Urinary bladder (tissue), 4 donors: Measurements from ENCODE around the gene CHTF18. TPM values are rescaled to one million over a fixed set of nuclear protein-coding genes. Genes with fewer than 3 reads are reported as not detected.

Experiments
- DNase-seq: peaks from one replicate; pipeline ENCODE4 v3.0.0-alpha.2; 2015; ENCODE audit errors: extremely low spot score
- H3K27ac ChIP-seq: one replicate; pipeline ENCODE4 v1.5.1; 2013; ENCODE audit warnings: low read depth, mild to moderate bottlenecking, moderate library complexity
- H3K36me3 ChIP-seq: one replicate; pipeline ENCODE4 v1.6.1; 2013; ENCODE audit warnings: mild to moderate bottlenecking, moderate library complexity; ENCODE audit not compliant: insufficient read depth
- H3K4me1 ChIP-seq: one replicate; pipeline ENCODE4 v1.6.1; 2013; ENCODE audit warnings: mild to moderate bottlenecking, moderate library complexity; ENCODE audit not compliant: insufficient read depth
- H3K4me3 ChIP-seq: one replicate; pipeline ENCODE4 v1.5.1; 2013; ENCODE audit warnings: low read depth, low read length
- WGBS: extraction: QIAGEN DNeasy Blood & Tissue Kit; methylation state at CpG from one replicate; pipeline ENCODE4 v1.1.7; 2013; 5-methylcytosine and 5-hydroxymethylcytosine counted together
- polyA plus RNA-seq: library from polyadenylated mRNA; stranded (reverse); fragments of 200-250 nt; gene quantifications from one replicate; pipeline ENCODE4 v1.2.3, GENCODE V29; 2013
- total RNA-seq: library from RNA; depleted of rRNA; stranded (reverse); fragments of >200 nt; gene quantifications from one replicate; pipeline ENCODE4 v1.2.3, GENCODE V29; 2014
- donor health status: healthy with polysubstance abuse.
- donor health status: healthy.

CHTF18 gene
- total and polyA plus RNA-seq, 2 donors = 8.6 to 16.7 TPM

DNA sequence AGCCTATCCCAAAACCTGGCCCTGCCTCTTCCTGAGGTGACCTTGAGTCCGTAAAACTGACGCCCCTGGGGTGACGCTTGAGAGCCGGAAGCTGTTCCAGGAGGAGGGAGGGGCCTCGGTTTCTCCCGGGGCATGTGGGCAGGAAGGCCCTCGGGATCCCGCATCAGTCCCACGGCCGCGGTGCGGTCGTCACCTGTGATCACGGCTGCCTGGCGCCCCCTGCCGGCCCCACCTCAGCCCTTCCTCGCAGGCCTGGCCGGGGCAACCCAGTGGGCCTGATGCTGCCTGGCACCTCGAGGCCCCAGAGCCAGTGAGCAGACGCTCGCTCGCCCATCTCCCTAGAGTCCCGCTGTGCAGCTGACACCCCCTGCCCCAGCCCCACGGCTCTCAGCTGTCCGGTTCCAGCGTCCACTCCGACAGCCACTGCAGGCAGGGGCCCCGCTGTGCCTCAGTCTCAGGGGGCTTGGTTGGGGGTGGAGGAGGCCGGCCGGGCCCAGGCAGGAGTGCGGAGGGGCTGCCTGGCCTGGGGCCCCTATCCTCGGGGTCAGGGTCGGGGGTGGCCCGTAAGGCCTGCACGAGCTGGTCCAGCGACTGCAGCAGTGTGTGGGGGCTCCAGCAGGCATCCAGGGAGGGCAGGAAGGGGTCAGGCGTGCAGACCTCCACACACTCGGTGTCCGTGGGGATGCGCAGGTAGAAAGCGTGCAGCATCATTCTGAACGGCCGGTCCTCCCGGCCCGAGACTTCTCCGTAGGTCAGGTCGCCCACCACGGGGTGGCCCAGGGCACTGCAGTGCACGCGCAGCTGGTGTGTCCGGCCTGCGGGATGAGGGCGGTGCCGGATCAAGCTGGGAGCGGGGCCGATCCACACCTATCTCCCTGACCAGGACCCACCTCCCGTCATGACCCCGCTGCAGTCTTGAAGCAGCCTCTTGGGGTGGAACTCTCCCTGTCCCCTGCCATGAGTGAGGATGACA, 2.6 kb upstream of the CHTF18 start:
- DNase-seq = no peak
- Histone ChIP-seq H3K27ac (no peak overlapping the region), H3K36me3 (no peaks in the 10 kb centered on the region), H3K4me3 (no peak overlapping the region), H3K4me1 (no peaks in the 10 kb centered on the region)
- whole genome bisulfite sequencing = 66% methylated on average over 58 of the region's 58 CpGs

DNA sequence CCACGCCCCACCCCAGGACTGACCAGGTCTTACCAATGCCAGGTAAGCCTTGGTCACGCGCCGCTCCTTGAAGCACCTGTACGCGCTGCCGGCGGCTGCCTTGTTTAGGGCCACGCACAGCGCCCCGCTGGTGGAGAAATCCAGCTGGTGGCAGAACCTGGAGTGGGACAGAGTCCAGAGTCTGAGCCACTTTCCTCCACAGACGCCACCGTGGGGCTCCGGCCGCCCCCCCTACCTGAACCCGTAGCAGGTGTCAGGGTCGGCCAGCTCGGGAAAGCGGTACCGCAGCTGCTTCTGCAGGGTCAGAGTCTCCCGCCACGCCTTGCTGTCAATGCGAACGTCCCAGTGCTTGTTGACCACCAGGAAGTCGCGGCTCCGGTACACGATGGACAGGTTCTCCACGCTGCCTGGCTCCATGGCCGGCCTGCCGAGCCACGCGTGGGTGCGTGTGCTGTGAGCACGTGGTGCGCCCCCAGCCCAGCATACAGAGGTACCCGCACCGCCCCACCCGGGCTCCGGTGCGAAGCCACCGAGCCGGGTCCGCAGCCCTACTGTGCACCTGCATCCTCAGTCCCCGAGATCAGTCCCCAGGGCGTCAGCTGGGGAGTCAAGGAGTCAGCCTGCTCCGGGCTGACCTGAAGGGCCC, 976 bp upstream of the CHTF18 start:
- Histone ChIP-seq H3K27ac (no peak overlapping the region), H3K36me3 (no peaks in the 10 kb centered on the region), H3K4me3 (peak overlapping the region; percentile 90), H3K4me1 (no peaks in the 10 kb centered on the region)
- WGBS = 40% methylated on average over 47 of the region's 47 CpGs
- no peak for DNase-seq

DNA sequence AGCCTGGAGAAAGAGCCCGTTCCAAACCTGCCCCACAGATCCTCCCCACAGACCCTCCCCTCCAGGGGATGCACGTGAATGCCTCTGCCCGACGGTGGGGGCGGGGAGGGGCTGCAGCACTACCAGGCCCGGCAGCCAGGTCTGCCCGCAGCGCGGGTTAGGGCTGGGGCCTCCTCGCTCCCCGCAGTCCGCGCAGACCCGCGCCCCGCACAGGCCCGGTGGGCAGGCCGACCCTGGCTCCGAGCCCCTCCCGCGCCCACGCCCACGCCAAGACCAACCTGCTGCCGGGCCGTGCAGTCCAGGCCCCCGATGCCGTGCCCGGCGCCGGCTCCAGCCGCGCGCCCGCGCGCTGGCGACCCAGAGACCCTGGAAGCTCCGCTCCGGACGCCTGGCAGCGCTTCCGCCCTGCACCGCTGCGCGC, 432 bp upstream of the CHTF18 start, which contains the start of gene RPUSD1:
Gene RPUSD1, minus strand, starts transcription at position 404 of the 421 bp plus-strand sequence. CDS start 644 bp downstream, outside the sequence.
- H3K4me1 ChIP-seq = no peaks in the 10 kb centered on the region
- WGBS = under 1% methylated on average over 45 of the region's 45 CpGs
- H3K27ac ChIP-seq = no peak within 1 kb of the TSS

DNA sequence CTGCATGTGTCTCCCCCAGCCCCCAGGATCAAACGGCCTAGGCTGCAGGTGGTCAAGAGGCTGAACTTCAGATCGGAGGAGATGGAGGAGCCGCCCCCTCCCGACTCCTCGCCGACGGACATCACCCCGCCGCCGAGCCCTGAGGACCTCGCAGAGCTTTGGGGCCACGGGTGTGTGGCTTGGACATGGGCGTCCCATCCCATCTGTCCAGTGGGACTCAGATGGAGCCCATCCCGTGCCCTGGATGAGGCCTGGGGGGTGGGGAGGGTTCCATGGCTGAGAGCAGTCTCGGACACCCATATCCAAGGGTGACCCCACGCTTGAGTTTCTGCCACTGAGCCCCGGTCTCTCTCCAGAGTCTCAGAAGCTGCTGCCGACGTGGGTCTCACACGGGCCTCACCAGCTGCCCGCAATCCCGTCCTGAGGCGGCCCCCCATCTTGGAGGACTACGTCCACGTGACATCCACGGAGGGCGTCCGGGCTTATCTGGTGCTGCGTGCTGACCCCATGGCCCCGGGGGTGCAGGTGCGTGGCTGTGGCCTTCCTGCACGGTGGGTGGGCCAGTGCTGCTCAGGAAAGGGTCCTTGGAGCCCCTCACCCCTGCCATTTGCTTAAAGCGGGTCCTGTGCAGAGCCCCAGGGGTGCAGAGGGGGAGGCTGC, 901 bp downstream of the CHTF18 start:
- WGBS = 69% methylated on average over 33 of the region's 33 CpGs
- no peaks in the 10 kb centered on the region for H3K4me1 ChIP-seq
- DNase-seq = no peak
- no peaks in the 10 kb centered on the region for H3K36me3 ChIP-seq
- H3K27ac ChIP-seq = no peak overlapping the region
- peak overlapping the region; percentile 52 for H3K4me3 ChIP-seq

More for the DNA sequence above, 432 bp upstream of the CHTF18 start, which contains the start of gene RPUSD1:
- H3K4me3 ChIP-seq = peak within 1 kb of the TSS; percentile 90
- H3K36me3 ChIP-seq = no peaks in the 10 kb centered on the region
- no peak for DNase-seq

DNA sequence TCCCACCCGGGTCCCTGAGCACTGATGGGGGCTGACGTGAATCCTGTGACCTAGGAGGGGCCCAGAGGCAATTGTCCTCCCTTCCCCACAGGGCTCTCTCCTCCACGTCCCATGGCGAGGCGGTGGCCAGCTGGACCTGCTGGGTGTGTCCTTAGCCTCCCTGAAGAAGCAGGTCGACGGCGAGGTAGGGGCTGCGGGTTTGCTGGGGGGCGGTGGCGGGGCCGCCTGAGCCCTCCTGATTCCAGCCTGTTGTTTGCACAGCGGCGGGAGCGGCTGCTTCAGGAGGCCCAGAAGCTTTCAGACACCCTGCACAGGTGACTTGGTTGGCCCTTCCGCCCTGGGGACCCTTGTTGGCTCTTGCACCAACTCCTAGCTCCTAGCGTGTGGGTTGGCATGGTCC, 1.7 kb downstream of the CHTF18 start:
- no peaks in the 10 kb centered on the region for H3K36me3 ChIP-seq
- no peak overlapping the region for H3K27ac ChIP-seq
- H3K4me3 ChIP-seq = no peak overlapping the region
- no peaks in the 10 kb centered on the region for H3K4me1 ChIP-seq
- WGBS = 93% methylated on average over 17 of the region's 17 CpGs
- DNase-seq = no peak

DNA sequence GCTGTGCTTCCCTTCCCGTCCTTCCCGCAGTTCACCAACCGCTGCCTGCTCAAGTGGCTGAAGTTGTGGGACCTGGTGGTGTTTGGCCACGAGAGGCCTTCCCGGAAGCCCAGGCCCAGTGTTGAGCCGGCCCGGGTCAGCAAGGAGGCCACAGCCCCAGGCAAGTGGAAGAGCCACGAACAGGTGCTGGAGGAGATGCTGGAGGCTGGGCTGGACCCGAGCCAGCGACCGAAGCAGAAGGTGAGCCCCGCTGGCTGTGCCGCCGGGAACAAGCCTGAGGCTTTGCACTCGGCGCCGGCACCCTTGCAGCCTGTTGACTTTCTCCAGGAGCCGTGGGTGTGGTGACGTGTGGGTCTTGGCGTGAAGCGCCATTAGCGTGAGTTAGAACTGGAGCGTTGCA, 2.7 kb downstream of the CHTF18 start:
- Histone ChIP-seq H3K27ac (no peak overlapping the region), H3K4me3 (no peak overlapping the region), H3K4me1 (no peaks in the 10 kb centered on the region), H3K36me3 (no peaks in the 10 kb centered on the region)
- WGBS = 97% methylated on average over 23 of the region's 23 CpGs
- DNase-seq = no peak

DNA sequence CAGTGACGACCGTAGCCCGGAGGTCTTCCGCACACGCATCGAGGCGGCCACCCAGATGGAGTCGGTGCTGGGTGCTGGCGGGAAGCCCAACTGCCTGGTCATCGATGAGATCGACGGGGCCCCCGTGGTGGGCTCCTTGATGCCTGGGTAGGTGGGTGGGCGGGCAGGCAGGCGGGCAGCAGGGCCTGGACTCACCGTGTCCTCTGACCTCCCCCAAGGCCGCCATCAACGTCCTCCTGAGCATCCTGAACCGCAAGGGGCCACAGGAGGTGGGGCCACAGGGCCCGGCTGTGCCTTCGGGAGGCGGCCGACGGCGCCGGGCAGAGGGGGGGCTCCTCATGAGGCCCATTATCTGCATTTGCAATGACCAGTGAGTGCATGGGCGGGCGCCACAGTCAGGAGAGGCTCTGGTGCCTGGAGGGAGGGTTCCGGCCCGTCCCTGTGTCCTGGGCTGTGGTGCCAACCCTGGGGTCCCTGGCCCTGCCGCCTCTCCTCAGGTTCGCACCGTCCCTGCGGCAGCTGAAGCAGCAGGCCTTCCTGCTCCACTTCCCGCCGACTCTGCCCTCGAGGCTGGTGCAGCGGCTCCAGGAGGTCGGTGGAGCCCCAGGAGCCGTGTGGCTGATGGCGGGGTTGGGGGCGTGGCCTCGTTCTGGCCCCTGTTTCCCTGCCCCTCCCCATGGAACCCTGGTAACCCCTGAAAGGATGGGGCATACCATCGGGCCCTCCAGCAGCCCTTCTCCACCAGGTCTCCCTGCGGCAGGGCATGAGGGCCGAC, 4.0 kb downstream of the CHTF18 start:
- no peak overlapping the region for H3K27ac ChIP-seq
- WGBS = 91% methylated on average over 46 of the region's 46 CpGs

DNA sequence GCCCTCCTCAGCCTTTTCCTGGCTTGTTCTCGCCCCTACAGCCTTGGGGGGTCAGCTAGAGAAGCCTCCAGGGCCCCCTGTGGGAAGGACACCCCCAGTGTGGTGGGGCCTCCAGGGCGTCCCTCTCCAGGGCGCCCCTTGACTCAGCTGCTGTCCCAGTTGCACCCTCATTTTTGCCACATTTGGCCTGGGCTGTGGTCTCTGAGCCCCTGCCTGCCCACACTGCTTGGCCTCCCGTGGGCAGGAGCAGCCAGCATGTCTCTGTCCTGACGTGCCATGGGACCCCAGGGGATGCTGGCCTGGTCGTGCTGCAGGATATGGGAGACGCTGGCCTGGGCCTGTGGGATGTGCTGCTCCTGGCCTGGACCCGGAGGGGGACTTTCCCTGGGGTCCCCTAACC, 5.0 kb downstream of the CHTF18 start:
- Histone ChIP-seq H3K4me1 (no peaks in the 10 kb centered on the region), H3K27ac (no peak overlapping the region), H3K4me3 (no peak overlapping the region), H3K36me3 (no peaks in the 10 kb centered on the region)
- WGBS = 93% methylated on average over 8 of the region's 8 CpGs
- DNase-seq = no peak

More for the DNA sequence above, 4.0 kb downstream of the CHTF18 start:
- H3K36me3 ChIP-seq = no peaks in the 10 kb centered on the region
- no peak overlapping the region for H3K4me3 ChIP-seq
- H3K4me1 ChIP-seq = no peaks in the 10 kb centered on the region
- no peak for DNase-seq

DNA sequence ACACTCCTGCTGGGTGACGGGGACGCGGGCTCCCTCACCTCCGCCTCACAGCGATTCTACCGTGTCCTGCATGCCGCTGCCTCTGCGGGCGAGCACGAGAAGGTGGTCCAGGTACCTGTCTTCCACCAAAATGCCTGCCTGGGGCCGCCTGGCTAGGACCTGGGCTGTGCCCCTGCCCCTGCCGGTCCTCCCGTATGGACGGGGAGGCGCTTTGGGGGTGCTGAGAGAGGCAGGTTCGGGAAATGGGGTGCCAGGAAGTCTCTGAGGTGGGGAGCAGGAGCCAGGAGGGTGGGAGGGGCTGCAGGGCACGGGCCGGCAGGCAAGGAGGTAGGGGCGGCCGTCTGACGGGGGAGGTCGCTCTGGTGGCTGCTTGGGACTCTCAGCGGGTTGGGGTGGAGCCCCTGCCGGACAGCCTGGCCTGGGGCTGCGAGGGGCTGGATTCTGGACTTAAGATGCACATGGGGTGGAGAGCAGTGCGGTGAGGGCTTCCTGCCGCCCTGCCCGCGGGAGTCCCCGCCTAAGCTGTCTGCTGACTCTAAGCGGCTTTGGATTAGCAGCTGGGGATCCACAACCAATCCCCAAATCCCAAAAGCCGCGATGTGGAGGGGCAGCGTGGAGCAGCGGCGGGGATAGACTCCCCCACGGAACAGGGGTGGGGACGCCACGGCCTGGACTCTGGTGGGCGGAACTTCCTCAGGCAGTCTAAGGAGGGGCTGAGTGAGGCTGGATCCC, 5.8 kb downstream of the CHTF18 start:
- Histone ChIP-seq H3K4me1 (no peaks in the 10 kb centered on the region), H3K4me3 (no peak overlapping the region), H3K27ac (no peak overlapping the region), H3K36me3 (no peaks in the 10 kb centered on the region)
- 87% methylated on average over 40 of the region's 40 CpGs for WGBS
- DNase-seq = no peak

DNA sequence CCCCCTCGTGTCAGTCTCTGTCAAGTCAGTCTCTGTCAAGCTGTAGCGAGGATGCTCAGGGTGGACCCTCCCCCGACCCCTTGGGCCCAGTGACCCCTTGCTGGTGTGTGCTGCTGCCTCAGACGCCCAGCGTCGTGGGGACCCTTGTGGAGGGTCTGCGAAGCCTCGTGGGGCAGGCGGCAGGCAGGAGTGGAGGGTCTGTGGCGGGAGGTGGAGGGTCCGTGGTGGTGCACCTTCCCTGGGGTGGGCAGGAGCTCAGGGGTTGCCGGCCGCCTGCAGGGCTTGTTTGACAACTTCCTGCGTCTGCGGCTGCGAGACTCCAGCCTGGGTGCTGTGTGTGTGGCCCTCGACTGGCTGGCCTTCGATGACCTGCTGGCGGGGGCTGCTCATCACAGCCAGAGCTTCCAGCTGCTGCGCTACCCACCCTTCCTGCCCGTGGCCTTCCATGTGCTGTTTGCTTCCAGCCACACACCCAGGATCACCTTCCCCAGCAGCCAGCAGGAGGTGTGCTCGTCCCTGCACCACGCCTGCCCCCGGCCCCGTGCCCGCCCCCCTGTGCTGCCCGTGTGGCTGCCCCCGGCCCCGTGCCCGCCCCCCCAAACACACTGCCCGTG, 6.5 kb downstream of the CHTF18 start:
- Histone ChIP-seq H3K27ac (no peak overlapping the region), H3K4me1 (no peaks in the 10 kb centered on the region), H3K4me3 (no peak overlapping the region), H3K36me3 (no peaks in the 10 kb centered on the region)
- DNase-seq = no peak
- WGBS = 79% methylated on average over 31 of the region's 31 CpGs

DNA sequence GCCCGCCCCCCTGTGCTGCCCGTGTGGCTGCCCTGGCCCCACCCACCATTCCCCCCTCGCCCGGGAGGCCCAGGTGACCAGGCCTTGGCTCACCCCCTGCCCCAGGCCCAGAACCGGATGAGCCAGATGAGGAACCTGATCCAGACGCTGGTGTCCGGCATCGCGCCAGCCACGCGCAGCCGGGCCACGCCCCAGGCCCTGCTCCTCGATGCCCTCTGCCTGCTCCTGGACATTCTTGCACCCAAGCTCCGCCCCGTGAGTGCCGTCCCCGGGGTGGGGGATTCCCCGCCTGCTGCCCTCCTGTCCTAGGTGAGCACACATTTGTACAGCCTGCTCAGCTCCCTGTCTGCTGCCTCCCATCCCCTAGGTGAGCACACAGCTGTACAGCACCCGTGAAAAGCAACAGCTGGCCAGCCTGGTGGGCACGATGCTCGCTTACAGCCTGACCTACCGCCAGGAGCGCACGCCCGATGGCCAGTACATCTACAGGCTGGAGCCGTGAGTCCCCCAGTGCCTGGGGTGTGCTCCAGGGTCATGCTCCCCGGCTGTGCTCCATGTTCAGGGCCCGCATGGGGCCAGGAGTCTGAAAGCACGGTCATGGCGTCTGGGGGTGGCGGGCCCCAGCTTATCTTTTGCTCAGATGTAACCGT, 7.3 kb downstream of the CHTF18 start:
- DNase-seq = no peak
- no peak overlapping the region for H3K27ac ChIP-seq
- H3K4me3 ChIP-seq = no peak overlapping the region
- WGBS = 79% methylated on average over 33 of the region's 33 CpGs
- H3K36me3 ChIP-seq = no peaks in the 10 kb centered on the region
- no peaks in the 10 kb centered on the region for H3K4me1 ChIP-seq
